HL-60 (cell line): ENCODE measurements around the gene GSK3A.
A peak's percentile ranks its signal among the peaks of the same experiment; 100 is the strongest.

Experiments used
- DNase-seq, 2 experiments: peaks; one replicate each; pipeline ENCODE4 v3.0.0-alpha.2; 2010 to 2020; ENCODE audit warnings: low read depth in 1 of 2, low spot score in 1 of 2
- H3K27ac ChIP-seq: fragments of 250-450 bp; sonication (Bioruptor Pico); replicated peaks from 2 replicates; pipeline ENCODE4 v1.5.1; 2020; ENCODE audit warnings: mild to moderate bottlenecking, moderate library complexity
- H3K27me3 ChIP-seq: fragments of 250-450 bp; sonication (Bioruptor Pico); 2 replicates; pipeline ENCODE4 v1.5.1; 2021; ENCODE audit warnings: mild to moderate bottlenecking, moderate library complexity; ENCODE audit not compliant: insufficient read depth, poor library complexity, severe bottlenecking
- H3K4me3 ChIP-seq: replicated peaks from 2 replicates; pipeline ENCODE4 v1.5.1; 2011; ENCODE audit warnings: mild to moderate bottlenecking, control low read depth, low read length; ENCODE audit not compliant: insufficient read depth
- CTCF ChIP-seq: IDR thresholded peaks from one replicate; pipeline ENCODE4 v1.5.1; 2011; ENCODE audit warnings: low read length, control low read depth, inconsistent platforms; ENCODE audit not compliant: insufficient read depth
- GABPA ChIP-seq: IDR thresholded peaks from 2 replicates; pipeline ENCODE4 v1.6.1; 2012; ENCODE audit warnings: low read depth
- POLR2AphosphoS5 ChIP-seq: IDR thresholded peaks from 2 replicates; pipeline ENCODE4 v1.6.1; 2012; ENCODE audit warnings: low read depth
- REST ChIP-seq: IDR thresholded peaks from 2 replicates; pipeline ENCODE4 v1.6.1; 2012; ENCODE audit warnings: low read depth; ENCODE audit not compliant: insufficient replicate concordance
- SPI1 ChIP-seq: IDR thresholded peaks from 2 replicates; pipeline ENCODE4 v1.6.1; 2012; ENCODE audit warnings: low read depth, mild to moderate bottlenecking, borderline replicate concordance

GSK3A gene

GRCh38 chr19:42269478-42270345 lies 27.3 kb upstream of the GSK3A start:
- TF ChIP-seq CTCF (no peak), REST (no peak)
- no peak for DNase-seq
- H3K27ac ChIP-seq: peak overlapping the region; percentile 100
- H3K4me3 ChIP-seq: peak overlapping the region; percentile 76
- H3K27me3 ChIP-seq: no peaks in the 10 kb centered on the region

- Histone ChIP-seq H3K27me3 (no peaks in the 10 kb centered on the region), H3K27ac (peak within 1 kb of the TSS; percentile 100), H3K4me3 (peak within 1 kb of the TSS; percentile 76)
- TF ChIP-seq CTCF (no peak), POLR2AphosphoS5 (no peak), REST (no peak), SPI1 (peak; percentile 21; the same call in 1 of the 2 replicates), GABPA (peak; percentile 84)
- peak; percentile 100 for DNase-seq
These were observed 26.5 kb upstream of the GSK3A start, which contains the start of gene CIC for GRCh38 chr19:42268704-42269477. Gene CIC, plus strand, starts transcription at chr19:42269252. Its CDS starts 2,532 bp downstream, at chr19:42271784.

GRCh38 chr19:42268142-42268703 lies 25.8 kb upstream of the GSK3A start:
- TF ChIP-seq SPI1 (peak; percentile 72; the same call in 1 of the 2 replicates), POLR2AphosphoS5 (no peak)
- H3K27ac ChIP-seq: peak overlapping the region; percentile 100
- peak overlapping the region; percentile 62 for H3K4me3 ChIP-seq
- H3K27me3 ChIP-seq: no peaks in the 10 kb centered on the region
- peak; percentile 99 to 100 for DNase-seq

- Histone ChIP-seq H3K4me3 (peak overlapping the region; percentile 62), H3K27ac (peak overlapping the region; percentile 100), H3K27me3 (no peaks in the 10 kb centered on the region)
- no peak for DNase-seq
- TF ChIP-seq CTCF: no peak
- no peak; the same call in 1 of the 2 replicates for TF ChIP-seq POLR2AphosphoS5
- TF ChIP-seq SPI1: no peak
- TF ChIP-seq REST: no peak
- no peak for TF ChIP-seq GABPA
These were observed 25.3 kb upstream of the GSK3A start for GRCh38 chr19:42267644-42268141.
